Testis (tissue), 2 donors: ENCODE data around the gene RUNX3.

Experiments
- POLR2A ChIP-seq: fragments of 450-650 bp; IDR thresholded peaks from one replicate; pipeline ENCODE4 v1.6.1; 2017; ENCODE audit warnings: antibody characterized with exemption, mild to moderate bottlenecking, moderate library complexity
- TF ChIP-seq, protein P1 (sequence below), 3 experiments: fragments of 450-650 bp in 2 of 3; fragments of 200-600 bp in 1 of 3; sonication (generic) in 1 of 3; IDR thresholded peaks; one replicate each; pipeline ENCODE4 v1.5.1; 2016 to 2019; ENCODE audit warnings: antibody characterized with exemption in 3 of 3, mild to moderate bottlenecking in 2 of 3, moderate library complexity in 1 of 3

DNA sequence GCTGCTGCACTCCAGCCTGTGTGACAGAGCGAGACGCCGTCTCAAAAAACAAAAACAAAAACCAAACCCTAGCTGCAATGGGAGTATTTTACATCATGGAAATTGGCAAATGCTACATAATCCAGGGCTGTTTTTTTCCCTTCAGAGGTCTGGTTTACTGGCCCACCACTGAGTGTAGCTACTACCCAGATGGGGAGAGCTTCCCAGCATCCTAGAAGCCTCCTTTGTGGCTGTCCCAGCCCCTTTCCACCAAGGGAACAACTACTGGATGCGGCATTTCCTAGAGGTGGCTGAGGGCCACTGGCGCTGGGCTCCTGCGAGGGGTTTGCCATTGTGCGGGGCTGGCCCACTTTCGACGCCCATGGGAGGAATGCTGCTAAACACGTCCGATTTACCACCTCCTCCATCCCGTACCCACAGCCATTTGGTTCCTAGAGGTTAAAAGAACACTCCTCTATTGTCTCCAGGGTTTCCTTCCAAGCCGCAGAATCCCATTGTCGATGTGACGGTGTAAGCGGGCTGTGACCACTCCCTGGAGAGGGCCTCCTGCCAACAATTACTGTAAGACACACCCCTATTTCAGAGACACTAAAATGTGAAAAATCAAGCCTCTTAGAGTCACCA lies 55.4 kb downstream of the RUNX3 start:
- TF ChIP-seq, protein P1, sequence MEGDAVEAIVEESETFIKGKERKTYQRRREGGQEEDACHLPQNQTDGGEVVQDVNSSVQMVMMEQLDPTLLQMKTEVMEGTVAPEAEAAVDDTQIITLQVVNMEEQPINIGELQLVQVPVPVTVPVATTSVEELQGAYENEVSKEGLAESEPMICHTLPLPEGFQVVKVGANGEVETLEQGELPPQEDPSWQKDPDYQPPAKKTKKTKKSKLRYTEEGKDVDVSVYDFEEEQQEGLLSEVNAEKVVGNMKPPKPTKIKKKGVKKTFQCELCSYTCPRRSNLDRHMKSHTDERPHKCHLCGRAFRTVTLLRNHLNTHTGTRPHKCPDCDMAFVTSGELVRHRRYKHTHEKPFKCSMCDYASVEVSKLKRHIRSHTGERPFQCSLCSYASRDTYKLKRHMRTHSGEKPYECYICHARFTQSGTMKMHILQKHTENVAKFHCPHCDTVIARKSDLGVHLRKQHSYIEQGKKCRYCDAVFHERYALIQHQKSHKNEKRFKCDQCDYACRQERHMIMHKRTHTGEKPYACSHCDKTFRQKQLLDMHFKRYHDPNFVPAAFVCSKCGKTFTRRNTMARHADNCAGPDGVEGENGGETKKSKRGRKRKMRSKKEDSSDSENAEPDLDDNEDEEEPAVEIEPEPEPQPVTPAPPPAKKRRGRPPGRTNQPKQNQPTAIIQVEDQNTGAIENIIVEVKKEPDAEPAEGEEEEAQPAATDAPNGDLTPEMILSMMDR (IDR thresholded peaks at IDR 0.05) = no peak
- TF ChIP-seq POLR2A = no peak
